ENCODE measurements around the gene DEPDC1B. TPM values are rescaled to one million over a fixed set of nuclear protein-coding genes. Genes with fewer than 3 reads are reported as not detected.
A peak's percentile ranks its signal among the peaks of the same experiment; 100 is the strongest.

DEPDC1B gene
- total RNA-seq, 2 experiments from 2014 or later: 0.39 to 0.60 TPM

GRCh38 chr5:60613826-60614225, 86.1 kb downstream of the DEPDC1B start:
- no peaks in the 10 kb centered on the region for H3K36me3 ChIP-seq (ENCODE audit: insufficient read depth, low read length)
- no peak for ATAC-seq (ENCODE audit: poor library complexity)
- H3K4me3 ChIP-seq (ENCODE audit: low read length): no peak overlapping the region
- Mint-ChIP-seq H3K27ac (no peak overlapping the region), H3K9me3 (no peaks in the 10 kb centered on the region), H3K4me1 (ENCODE audit: low read depth) (no peaks in the 10 kb centered on the region), H3K4me3 (no peak overlapping the region), H3K36me3 (ENCODE audit: low read depth) (no peaks in the 10 kb centered on the region), H3K27me3 (no peaks in the 10 kb centered on the region)
- H3K27me3 ChIP-seq (ENCODE audit: control insufficient read depth in 1 of 2, insufficient read depth in 2 of 2, low read length in 2 of 2): no peaks in the 10 kb centered on the region
- H3K27ac ChIP-seq (ENCODE audit: low read depth in 1 of 2, low read length in 2 of 2): no peak overlapping the region
- intact Hi-C loops (cut with DNase I, micrococcal nuclease): no loop called here
- CTCF ChIA-PET: no interaction called here
- H3K4me1 ChIP-seq (ENCODE audit: insufficient read depth, low read length): no peaks in the 10 kb centered on the region
- H3K9me3 ChIP-seq (ENCODE audit: control insufficient read depth in 1 of 2, insufficient read depth in 1 of 2, low read length in 2 of 2): peaks cover 0 to 8% of the 10 kb centered on the region in 2 experiments
- peak in 1 of 14 experiments; percentile 9 for DNase-seq
- POLR2A ChIA-PET: no interaction called here
- TF ChIP-seq CTCF (IDR thresholded peaks at IDR 0.05): no peak

- ChIA-PET POLR2A (no interaction called here), CTCF (no interaction called here)
- no peak for ATAC-seq (ENCODE audit: poor library complexity)
- Histone ChIP-seq H3K4me3 (ENCODE audit: low read length) (no peak overlapping the region), H3K9me3 (ENCODE audit: control insufficient read depth in 1 of 2, insufficient read depth in 1 of 2, low read length in 2 of 2) (peaks cover 0 to 8% of the 10 kb centered on the region in 2 experiments), H3K4me1 (ENCODE audit: insufficient read depth, low read length) (no peaks in the 10 kb centered on the region), H3K36me3 (ENCODE audit: insufficient read depth, low read length) (no peaks in the 10 kb centered on the region), H3K27ac (ENCODE audit: low read depth in 1 of 2, low read length in 2 of 2) (no peak overlapping the region), H3K27me3 (ENCODE audit: control insufficient read depth in 1 of 2, insufficient read depth in 2 of 2, low read length in 2 of 2) (no peaks in the 10 kb centered on the region)
- H3K4me3 Mint-ChIP-seq: no peak overlapping the region
- no peak for TF ChIP-seq CTCF (IDR thresholded peaks at IDR 0.05)
- no peak for DNase-seq
- H3K27ac Mint-ChIP-seq: no peak overlapping the region
- H3K9me3 Mint-ChIP-seq: no peaks in the 10 kb centered on the region
- H3K27me3 Mint-ChIP-seq: no peaks in the 10 kb centered on the region
- H3K4me1 Mint-ChIP-seq (ENCODE audit: low read depth): no peaks in the 10 kb centered on the region
- H3K36me3 Mint-ChIP-seq (ENCODE audit: low read depth): no peaks in the 10 kb centered on the region
- intact Hi-C loops (cut with DNase I, micrococcal nuclease): no loop called here
Measured at GRCh38 chr5:60611099-60611740, 88.7 kb downstream of the DEPDC1B start.

GRCh38 chr5:60604771-60605170, 95.2 kb downstream of the DEPDC1B start:
- TF ChIP-seq CTCF (IDR thresholded peaks at IDR 0.05): no peak
- Mint-ChIP-seq H3K27ac (no peak overlapping the region), H3K36me3 (ENCODE audit: low read depth) (no peaks in the 10 kb centered on the region), H3K27me3 (no peaks in the 10 kb centered on the region), H3K9me3 (no peaks in the 10 kb centered on the region), H3K4me1 (ENCODE audit: low read depth) (no peaks in the 10 kb centered on the region), H3K4me3 (no peak overlapping the region)
- DNase-seq (no peak), ATAC-seq (ENCODE audit: poor library complexity) (no peak)
- intact Hi-C loops (cut with DNase I, micrococcal nuclease): no loop called here
- no peaks in the 10 kb centered on the region for H3K4me1 ChIP-seq (ENCODE audit: insufficient read depth, low read length)
- H3K27me3 ChIP-seq (ENCODE audit: control insufficient read depth in 1 of 2, insufficient read depth in 2 of 2, low read length in 2 of 2): no peaks in the 10 kb centered on the region
- no peaks in the 10 kb centered on the region for H3K36me3 ChIP-seq (ENCODE audit: insufficient read depth, low read length)
- no peaks in the 10 kb centered on the region for H3K9me3 ChIP-seq (ENCODE audit: control insufficient read depth in 1 of 2, insufficient read depth in 1 of 2, low read length in 2 of 2)
- H3K27ac ChIP-seq (ENCODE audit: low read depth in 1 of 2, low read length in 2 of 2): no peak overlapping the region
- H3K4me3 ChIP-seq (ENCODE audit: low read length): no peak overlapping the region
- ChIA-PET CTCF (no interaction called here), POLR2A (no interaction called here)
